Hematopoietic multipotent progenitor cell treated with erythropoietin and hydrocortisone succinate and interleukin-3 and kit ligand, for 17 days (in vitro differentiated cells): Measurements from ENCODE around the gene HAO2.
"Not testable (repeated sequence)": the region's sequence is repeated elsewhere in the genome, so short reads cannot be mapped to it uniquely, and the experiment has no call there.

Experiments used
- DNase-seq: peaks from one replicate; pipeline ENCODE4 v3.0.0-alpha.2; 2015; ENCODE audit warnings: low spot score

The HAO2 gene

GRCh38 chr1:119368554-119368953, at the start of gene HAO2:
TSS of gene HAO2 (plus strand) at chr1:119368785. CDS start at chr1:119381086, 12,301 bp downstream.
- DNase-seq = no peak

GRCh38 chr1:119320100-119320499, 48.5 kb upstream of the HAO2 start:
- no peak for DNase-seq

GRCh38 chr1:119321666-119322419, 46.7 kb upstream of the HAO2 start:
- DNase-seq = no peak

GRCh38 chr1:119323216-119323982, 45.2 kb upstream of the HAO2 start:
- DNase-seq = no peak

- no peak for DNase-seq
Measured at GRCh38 chr1:119324198-119324597, 44.4 kb upstream of the HAO2 start.

GRCh38 chr1:119326251-119326650, 42.3 kb upstream of the HAO2 start:
- no peak for DNase-seq

GRCh38 chr1:119327094-119327449, 41.5 kb upstream of the HAO2 start:
- DNase-seq = no peak

- DNase-seq = no peak
Measured at GRCh38 chr1:119327450-119328155, 41.0 kb upstream of the HAO2 start.

- DNase-seq = no peak
Measured at GRCh38 chr1:119329541-119330461, 38.8 kb upstream of the HAO2 start.

- DNase-seq = no peak
Measured at GRCh38 chr1:119330466-119331189, 38.0 kb upstream of the HAO2 start.

- no peak for DNase-seq
Measured at GRCh38 chr1:119331190-119331515, 37.4 kb upstream of the HAO2 start.

- no peak for DNase-seq
Measured at GRCh38 chr1:119331915-119332314, 36.7 kb upstream of the HAO2 start.

- no peak for DNase-seq
Measured at GRCh38 chr1:119332622-119333021, 36.0 kb upstream of the HAO2 start.

- DNase-seq = no peak
Measured at GRCh38 chr1:119333163-119333896, 35.3 kb upstream of the HAO2 start.

GRCh38 chr1:119333897-119334250, 34.7 kb upstream of the HAO2 start:
- not testable (repeated sequence) for DNase-seq

- DNase-seq = no peak
Measured at GRCh38 chr1:119336848-119337247, 31.7 kb upstream of the HAO2 start.

- DNase-seq = no peak
Measured at GRCh38 chr1:119338004-119338403, 30.6 kb upstream of the HAO2 start.

GRCh38 chr1:119338757-119339156, 29.8 kb upstream of the HAO2 start:
- DNase-seq = no peak

- DNase-seq = no peak
Measured at GRCh38 chr1:119340861-119341261, 27.7 kb upstream of the HAO2 start.

GRCh38 chr1:119341372-119341947, 27.1 kb upstream of the HAO2 start:
- DNase-seq = no peak
